HG02588 (cell line): Measurements from ENCODE around the gene CDH11.

ENCODE experiments used
- ATAC-seq: cut with Tn5 transposase; IDR thresholded peaks from one replicate; pipeline ENCODE4 v1.9.1; 2021; ENCODE audit warnings: mild to moderate bottlenecking, moderate library complexity; ENCODE audit not compliant: unreplicated experiment

CDH11 gene

GRCh38 chr16:64925166-64925565 is 196.7 kb downstream of the CDH11 start:
- ATAC-seq = no peak

- ATAC-seq = no peak
Measured at GRCh38 chr16:64924086-64924485, 197.8 kb downstream of the CDH11 start.

- no peak for ATAC-seq
Measured at GRCh38 chr16:64919929-64920607, 201.8 kb downstream of the CDH11 start.

- ATAC-seq = no peak
Measured at GRCh38 chr16:64919141-64919540, 202.7 kb downstream of the CDH11 start.

GRCh38 chr16:64916051-64916450 is 205.8 kb downstream of the CDH11 start:
- ATAC-seq = no peak

GRCh38 chr16:64910356-64910755 is 211.5 kb downstream of the CDH11 start:
- ATAC-seq = no peak

GRCh38 chr16:64907844-64908243 is 214.0 kb downstream of the CDH11 start:
- ATAC-seq = no peak

- no peak for ATAC-seq
Measured at GRCh38 chr16:64903770-64904169, 218.1 kb downstream of the CDH11 start.

GRCh38 chr16:64900517-64900916 is 221.3 kb downstream of the CDH11 start:
- no peak for ATAC-seq

- no peak for ATAC-seq
Measured at GRCh38 chr16:64900019-64900418, 221.8 kb downstream of the CDH11 start.

GRCh38 chr16:64898159-64898558 is 223.7 kb downstream of the CDH11 start:
- no peak for ATAC-seq
